Hepatocyte (in vitro differentiated cells): ENCODE results near the gene GPC3. TPM values are rescaled to one million over a fixed set of nuclear protein-coding genes. Genes with fewer than 3 reads are reported as not detected.
A peak's percentile ranks its signal among the peaks of the same experiment; 100 is the strongest.

ENCODE experiments used
- DNase-seq: peaks from one replicate; pipeline ENCODE4 v3.0.0-alpha.2; 2016; ENCODE audit warnings: low spot score
- H2AFZ ChIP-seq: fragments of 200-600 bp; sonication (generic); 2 replicates; pipeline ENCODE4 v1.6.0; 2016; ENCODE audit warnings: antibody characterized with exemption, mild to moderate bottlenecking
- H3K27ac ChIP-seq: fragments of 200-600 bp; sonication (generic); 2 replicates; pipeline ENCODE4 v1.5.1; 2016; ENCODE audit warnings: mild to moderate bottlenecking
- H3K27me3 ChIP-seq: fragments of 200-600 bp; sonication (generic); 2 replicates; pipeline ENCODE4 v1.6.1; 2016
- H3K36me3 ChIP-seq: fragments of 200-600 bp; sonication (generic); replicated peaks from 2 replicates; pipeline ENCODE4 v1.5.1; 2016; ENCODE audit warnings: low read depth; ENCODE audit not compliant: insufficient read depth
- H3K4me1 ChIP-seq: fragments of 200-600 bp; sonication (generic); 2 replicates; pipeline ENCODE4 v1.5.1; 2016; ENCODE audit warnings: mild to moderate bottlenecking, moderate library complexity; ENCODE audit not compliant: insufficient read depth
- H3K4me2 ChIP-seq: fragments of 200-600 bp; sonication (generic); 2 replicates; pipeline ENCODE4 v1.6.0; 2016
- H3K4me3 ChIP-seq: fragments of 200-600 bp; sonication (generic); 2 replicates; pipeline ENCODE4 v1.5.1; 2016; ENCODE audit warnings: mild to moderate bottlenecking
- H3K79me2 ChIP-seq: fragments of 200-600 bp; sonication (generic); 2 replicates; pipeline ENCODE4 v1.6.0; 2017; ENCODE audit warnings: mild to moderate bottlenecking
- H3K9me2 ChIP-seq: fragments of 200-600 bp; sonication (generic); replicated peaks from 2 replicates; pipeline ENCODE4 v1.6.0; 2017; ENCODE audit warnings: mild to moderate bottlenecking; ENCODE audit not compliant: insufficient read depth
- H3K9me3 ChIP-seq: fragments of 200-600 bp; sonication (generic); 2 replicates; pipeline ENCODE4 v1.5.1; 2016; ENCODE audit warnings: low read depth, mild to moderate bottlenecking
- H4K20me1 ChIP-seq: fragments of 200-600 bp; sonication (generic); 2 replicates; pipeline ENCODE4 v1.6.0; 2016; ENCODE audit warnings: mild to moderate bottlenecking; ENCODE audit not compliant: insufficient read depth, poor library complexity, severe bottlenecking
- EZH2 ChIP-seq: fragments of 200-600 bp; sonication (generic); IDR thresholded peaks from 2 replicates; pipeline ENCODE4 v1.6.1; 2016; ENCODE audit warnings: antibody characterized with exemption, mild to moderate bottlenecking, borderline replicate concordance
- EZH2phosphoT487 ChIP-seq: fragments of 200-600 bp; sonication (generic); IDR thresholded peaks from one replicate; pipeline ENCODE4 v1.6.1; 2018; ENCODE audit warnings: antibody characterized with exemption, mild to moderate bottlenecking, low read depth, moderate library complexity; ENCODE audit not compliant: unreplicated experiment, severe bottlenecking
- WGBS: methylation state at CpG from one replicate; pipeline ENCODE4 v1.1.6; 2016; ENCODE audit warnings: low lambda C conversion rate; ENCODE audit errors: missing lambda C conversion rate; 5-methylcytosine and 5-hydroxymethylcytosine counted together
- polyA plus RNA-seq: library from polyadenylated mRNA; unstranded; fragments of >200 nt; fragmentation: Nextera tagmentation; extraction: Ambion mirVana; gene quantifications from 2 replicates; pipeline ENCODE4 v1.2.1, GENCODE V29; 2016
- total RNA-seq: library from RNA; depleted of rRNA; stranded (reverse); fragments of >200 nt; gene quantifications from 2 replicates; pipeline ENCODE4 v1.2.3, GENCODE V29; 2014
- TF ChIP-seq, protein P1 (sequence below): fragments of 200-600 bp; sonication (generic); IDR thresholded peaks from 2 replicates; pipeline ENCODE4 v1.5.1; 2016; ENCODE audit warnings: antibody characterized with exemption, mild to moderate bottlenecking; ENCODE audit not compliant: poor library complexity

The GPC3 gene
- total and polyA plus RNA-seq, 2 experiments from 2014 or later = 789 to 860 TPM

DNA sequence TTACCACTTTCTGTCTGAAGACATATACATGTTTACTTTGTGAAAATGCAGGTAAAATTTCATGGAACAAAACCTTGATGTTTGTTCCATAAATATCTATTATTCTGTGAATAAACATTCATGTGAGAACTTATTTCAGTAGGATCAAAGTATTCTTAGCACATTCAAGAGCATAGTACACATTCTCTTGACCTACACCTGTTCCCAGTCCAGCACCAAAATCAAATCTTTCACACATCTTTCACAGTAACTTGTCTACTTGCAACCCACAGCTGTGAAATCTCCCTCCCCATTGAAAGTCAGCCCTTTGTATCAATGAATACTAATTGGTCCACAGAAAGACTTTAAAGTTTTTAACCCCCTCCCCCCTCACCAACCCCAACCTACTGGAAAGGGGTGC lies 283.2 kb downstream of the GPC3 start:
- H3K79me2 ChIP-seq = no peaks in the 10 kb centered on the region
- DNase-seq = no peak
- no peaks in the 10 kb centered on the region for H3K36me3 ChIP-seq
- TF ChIP-seq, protein P1, sequence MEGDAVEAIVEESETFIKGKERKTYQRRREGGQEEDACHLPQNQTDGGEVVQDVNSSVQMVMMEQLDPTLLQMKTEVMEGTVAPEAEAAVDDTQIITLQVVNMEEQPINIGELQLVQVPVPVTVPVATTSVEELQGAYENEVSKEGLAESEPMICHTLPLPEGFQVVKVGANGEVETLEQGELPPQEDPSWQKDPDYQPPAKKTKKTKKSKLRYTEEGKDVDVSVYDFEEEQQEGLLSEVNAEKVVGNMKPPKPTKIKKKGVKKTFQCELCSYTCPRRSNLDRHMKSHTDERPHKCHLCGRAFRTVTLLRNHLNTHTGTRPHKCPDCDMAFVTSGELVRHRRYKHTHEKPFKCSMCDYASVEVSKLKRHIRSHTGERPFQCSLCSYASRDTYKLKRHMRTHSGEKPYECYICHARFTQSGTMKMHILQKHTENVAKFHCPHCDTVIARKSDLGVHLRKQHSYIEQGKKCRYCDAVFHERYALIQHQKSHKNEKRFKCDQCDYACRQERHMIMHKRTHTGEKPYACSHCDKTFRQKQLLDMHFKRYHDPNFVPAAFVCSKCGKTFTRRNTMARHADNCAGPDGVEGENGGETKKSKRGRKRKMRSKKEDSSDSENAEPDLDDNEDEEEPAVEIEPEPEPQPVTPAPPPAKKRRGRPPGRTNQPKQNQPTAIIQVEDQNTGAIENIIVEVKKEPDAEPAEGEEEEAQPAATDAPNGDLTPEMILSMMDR = no peak
- TF ChIP-seq EZH2phosphoT487 = no peak
- no peak overlapping the region for H3K4me3 ChIP-seq
- no peaks in the 10 kb centered on the region for H3K27me3 ChIP-seq
- no peaks in the 10 kb centered on the region for H3K9me3 ChIP-seq
- H3K27ac ChIP-seq = no peak overlapping the region
- no peaks in the 10 kb centered on the region for H3K9me2 ChIP-seq
- no peaks in the 10 kb centered on the region for H4K20me1 ChIP-seq
- no peak overlapping the region for H2AFZ ChIP-seq
- H3K4me1 ChIP-seq = no peaks in the 10 kb centered on the region
- H3K4me2 ChIP-seq = no peak overlapping the region

DNA sequence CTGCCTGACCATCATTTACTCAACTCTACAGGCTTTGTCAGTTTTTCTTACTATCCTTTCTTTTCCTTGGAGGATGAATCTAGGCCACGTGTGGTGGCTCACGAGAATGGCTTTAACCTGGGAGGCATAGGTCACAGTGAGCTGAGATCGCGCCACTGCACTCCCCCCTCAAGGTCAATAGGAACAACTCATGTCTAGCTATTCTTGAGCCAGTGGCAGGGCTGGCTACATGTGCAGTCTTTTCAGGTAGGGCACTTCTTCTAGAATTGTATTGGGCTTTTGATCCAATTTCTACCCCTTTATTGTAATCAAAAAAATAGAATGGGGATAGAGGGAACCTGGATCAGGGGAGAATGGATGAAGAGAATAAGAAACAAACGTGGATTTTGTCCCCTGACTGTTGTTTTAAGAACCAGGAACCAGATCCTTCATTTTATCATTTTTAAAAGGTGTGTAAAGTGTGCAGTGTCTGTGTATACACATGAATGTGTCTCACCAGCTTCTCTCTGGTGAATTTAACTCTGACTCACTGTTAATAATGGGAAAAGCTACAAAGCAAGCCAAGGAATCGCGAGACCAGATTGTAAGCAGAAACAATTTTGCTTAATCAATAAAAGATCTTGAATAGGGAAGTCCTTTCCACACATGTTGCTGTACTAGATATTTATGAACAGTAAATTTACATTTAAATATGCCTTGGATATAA lies 286.2 kb downstream of the GPC3 start:
- no peaks in the 10 kb centered on the region for H4K20me1 ChIP-seq

DNA sequence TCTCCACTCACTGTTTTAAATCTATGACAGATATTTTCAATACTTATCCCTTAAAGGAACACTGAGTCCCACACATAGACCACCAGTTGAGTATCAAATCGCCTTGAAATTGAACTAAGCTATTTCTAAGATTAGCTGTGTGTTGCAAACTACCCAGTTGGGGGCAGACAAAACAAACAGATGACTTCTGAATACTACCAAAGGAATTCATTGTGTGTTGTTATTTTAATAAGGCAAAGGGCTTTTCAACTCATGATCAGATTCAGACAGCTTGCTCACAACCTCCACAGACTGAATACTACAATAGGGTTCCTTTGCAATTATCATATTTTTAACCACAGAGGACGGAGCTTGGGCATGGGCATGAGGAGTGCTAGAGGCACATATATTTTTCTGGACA lies 287.1 kb downstream of the GPC3 start:
- H3K27ac ChIP-seq = no peak overlapping the region
- H3K4me1 ChIP-seq = no peaks in the 10 kb centered on the region
- no peak overlapping the region for H2AFZ ChIP-seq
- H3K4me2 ChIP-seq = no peak overlapping the region
- no peaks in the 10 kb centered on the region for H4K20me1 ChIP-seq
- no peaks in the 10 kb centered on the region for H3K36me3 ChIP-seq
- H3K9me3 ChIP-seq = no peaks in the 10 kb centered on the region
- no peaks in the 10 kb centered on the region for H3K79me2 ChIP-seq
- no peak overlapping the region for H3K4me3 ChIP-seq
- H3K9me2 ChIP-seq = no peaks in the 10 kb centered on the region
- TF ChIP-seq, protein P1 = peak; percentile 20
- TF ChIP-seq EZH2phosphoT487 (no peak), EZH2 (no peak)
- no peaks in the 10 kb centered on the region for H3K27me3 ChIP-seq
- 37% methylated on average over 2 of the region's 2 CpGs for WGBS
- no peak for DNase-seq

More for the DNA sequence above, 286.2 kb downstream of the GPC3 start:
- Histone ChIP-seq H3K9me2 (no peaks in the 10 kb centered on the region), H3K27me3 (no peaks in the 10 kb centered on the region), H2AFZ (no peak overlapping the region), H3K36me3 (no peaks in the 10 kb centered on the region), H3K9me3 (no peaks in the 10 kb centered on the region), H3K4me2 (no peak overlapping the region), H3K79me2 (no peaks in the 10 kb centered on the region), H3K4me3 (no peak overlapping the region), H3K4me1 (no peaks in the 10 kb centered on the region), H3K27ac (no peak overlapping the region)
- TF ChIP-seq, protein P1 = no peak
- TF ChIP-seq EZH2 = no peak
- TF ChIP-seq EZH2phosphoT487 = no peak
- no peak for DNase-seq
- WGBS = 73% methylated on average over 7 of the region's 7 CpGs
